C4-2B (cell line): Measurements from ENCODE around the gene AFF3.
"Not testable (repeated sequence)": the region's sequence is repeated elsewhere in the genome, so short reads cannot be mapped to it uniquely, and the experiment has no call there.

Source experiments
- CTCF ChIP-seq: fragments of 450-650 bp; conservative IDR thresholded peaks from 2 replicates; pipeline ENCODE4 v1.5.1; 2017; ENCODE audit warnings: mild to moderate bottlenecking
- ZFX ChIP-seq: fragments of 450-650 bp; IDR thresholded peaks from 2 replicates; pipeline ENCODE4 v1.6.1; 2017

GRCh38 chr2:100085744-100086143, 56.6 kb downstream of the AFF3 start:
- not testable (repeated sequence) for TF ChIP-seq CTCF, ZFX
